ENCODE data around the gene RAB11FIP5.

GRCh38 chr2:73069855-73070642 is 42.7 kb downstream of the RAB11FIP5 start:
- no peak for TF ChIP-seq CTCF (conservative IDR thresholded peaks at IDR 0.05; ENCODE audit: low read depth, low read length)
- no peak for TF ChIP-seq USF2 (IDR thresholded peaks at IDR 0.05; ENCODE audit: low read depth, low read length)
- TF ChIP-seq MAFK (IDR thresholded peaks at IDR 0.05; ENCODE audit: low read depth, low read length), result no peak
- no peak for TF ChIP-seq BHLHE40 (IDR thresholded peaks at IDR 0.05; ENCODE audit: low read depth, low read length)
- TF ChIP-seq SMC3 (IDR thresholded peaks at IDR 0.05; ENCODE audit: low read depth, low read length), result no peak
- TF ChIP-seq POLR2A (IDR thresholded peaks at IDR 0.05; ENCODE audit: low read depth, low read length), result no peak
- no peak for TF ChIP-seq RCOR1 (IDR thresholded peaks at IDR 0.05; ENCODE audit: insufficient replicate concordance, low read length)
- TF ChIP-seq MXI1 (IDR thresholded peaks at IDR 0.05; ENCODE audit: borderline replicate concordance, low read depth, low read length), result no peak
- no peak for TF ChIP-seq MAZ (IDR thresholded peaks at IDR 0.05; ENCODE audit: borderline replicate concordance, low read depth, low read length)
- TF ChIP-seq CHD1 (IDR thresholded peaks at IDR 0.05; ENCODE audit: low read depth, low read length), result no peak
